GM18507 (cell line): Measurements from ENCODE around the gene TECPR2.

Experiments used
- DNase-seq: peaks from one replicate; pipeline ENCODE4 v3.0.0; 2011; ENCODE audit warnings: low read depth; ENCODE audit not compliant: insufficient read length; ENCODE audit errors: extremely low spot score
- FAIRE-seq: peaks from 2 replicates; lab custom pipeline; 2011; peaks lifted over from hg19 to GRCh38; lab: Jason Lieb, UNC

TECPR2 gene

GRCh38 chr14:102419276-102419675 is 56.5 kb downstream of the TECPR2 start:
- DNase-seq = no peak
- no peak for FAIRE-seq

- no peak for FAIRE-seq
Observed at GRCh38 chr14:102419716-102420115, 57.0 kb downstream of the TECPR2 start.

GRCh38 chr14:102421411-102422057 is 58.8 kb downstream of the TECPR2 start:
- FAIRE-seq (no peak), DNase-seq (no peak)

More at GRCh38 chr14:102419716-102420115, 57.0 kb downstream of the TECPR2 start:
- DNase-seq = no peak

GRCh38 chr14:102424520-102424919 is 61.8 kb downstream of the TECPR2 start:
- no peak for FAIRE-seq
- no peak for DNase-seq

GRCh38 chr14:102424923-102425322 is 62.2 kb downstream of the TECPR2 start:
- DNase-seq = no peak
- FAIRE-seq = no peak

- no peak for DNase-seq
- FAIRE-seq = no peak
Observed at GRCh38 chr14:102426796-102427195, 64.1 kb downstream of the TECPR2 start.

GRCh38 chr14:102427642-102428041 is 64.9 kb downstream of the TECPR2 start:
- FAIRE-seq (no peak), DNase-seq (no peak)

- FAIRE-seq = no peak
- DNase-seq = no peak
Observed at GRCh38 chr14:102430212-102430908, 67.6 kb downstream of the TECPR2 start.

GRCh38 chr14:102431751-102432150 is 69.0 kb downstream of the TECPR2 start:
- FAIRE-seq (no peak), DNase-seq (no peak)

- FAIRE-seq (no peak), DNase-seq (no peak)
Observed at GRCh38 chr14:102434647-102435175, 72.0 kb downstream of the TECPR2 start.

- DNase-seq (peak; percentile 36), FAIRE-seq (peak; percentile 45)
Observed at GRCh38 chr14:102437997-102438915, 75.5 kb downstream of the TECPR2 start.

GRCh38 chr14:102439556-102439955 is 76.8 kb downstream of the TECPR2 start:
- FAIRE-seq (no peak), DNase-seq (no peak)

GRCh38 chr14:102440392-102440791 is 77.7 kb downstream of the TECPR2 start:
- FAIRE-seq (no peak), DNase-seq (no peak)

GRCh38 chr14:102442241-102443211 is 79.8 kb downstream of the TECPR2 start:
- DNase-seq (no peak), FAIRE-seq (no peak)

GRCh38 chr14:102445066-102445465 is 82.3 kb downstream of the TECPR2 start:
- DNase-seq (no peak), FAIRE-seq (no peak)

GRCh38 chr14:102445641-102446040 is 82.9 kb downstream of the TECPR2 start:
- no peak for FAIRE-seq
- no peak for DNase-seq

GRCh38 chr14:102450206-102451063 is 87.7 kb downstream of the TECPR2 start:
- no peak for FAIRE-seq
- no peak for DNase-seq

GRCh38 chr14:102451064-102451352 is 88.3 kb downstream of the TECPR2 start:
- no peak for FAIRE-seq

More at GRCh38 chr14:102451064-102451352, 88.3 kb downstream of the TECPR2 start:
- no peak for DNase-seq
